ENCODE measurements around the gene RAE1.

GRCh38 chr20:57420571-57421252, 69.7 kb downstream of the RAE1 start:
- no peak for TF ChIP-seq CTCF (IDR thresholded peaks at IDR 0.05)
- TF ChIP-seq POLR2A (IDR thresholded peaks at IDR 0.05), result no peak
